Measurements from ENCODE around the gene CDC42BPB.

DNA sequence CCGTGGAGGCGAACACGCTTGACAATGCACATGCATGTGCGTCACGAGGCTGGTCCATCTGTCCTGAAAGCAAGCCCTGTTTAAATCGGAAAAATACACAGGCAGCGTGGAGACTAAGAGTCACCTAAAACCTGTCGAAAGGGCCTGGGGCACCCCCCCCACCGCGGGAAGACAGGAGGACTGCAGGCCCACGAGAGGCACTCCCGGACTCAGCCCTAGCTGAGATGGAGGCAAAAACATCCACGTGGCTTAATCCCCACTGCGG is 54.1 kb downstream of the CDC42BPB start:
- TF ChIP-seq CTCF (IDR thresholded peaks at IDR 0.05) (no peak), POLR2AphosphoS5 (IDR thresholded peaks at IDR 0.05) (no peak)

All from upper lobe of left lung (tissue), 4 donors.